SK-N-SH treated with all-trans-retinoic acid at 6 μM for 48 hours (cell line): Measurements from ENCODE around the gene SLC15A2.

Source experiments
- ATAC-seq: fragments of 200-7000 bp; cut with Tn5 transposase; 3 replicates; pipeline ENCODE4 v1.9.1; 2020; ENCODE audit warnings: mild to moderate bottlenecking, moderate library complexity
- ARNTL ChIP-seq: fragments of 450-650 bp; formaldehyde crosslinking; IDR thresholded peaks from 2 replicates; pipeline ENCODE4 v1.5.0; 2020; ENCODE audit warnings: low read depth, mild to moderate bottlenecking, moderate library complexity, borderline replicate concordance
- BACH2 ChIP-seq: fragments of 250-450 bp; sonication (Bioruptor Pico); IDR thresholded peaks from 2 replicates; pipeline ENCODE4 v1.9.0; 2021; ENCODE audit warnings: mild to moderate bottlenecking, borderline replicate concordance
- CSDC2 ChIP-seq: fragments of 250-450 bp; sonication (Bioruptor Pico); IDR thresholded peaks from 2 replicates; pipeline ENCODE4 v1.5.0; 2020; ENCODE audit warnings: mild to moderate bottlenecking, moderate library complexity
- CSRNP3 ChIP-seq: fragments of 250-450 bp; sonication (Bioruptor Pico); IDR thresholded peaks from 2 replicates; pipeline ENCODE4 v1.5.1; 2021; ENCODE audit warnings: mild to moderate bottlenecking, moderate library complexity
- ESRRG ChIP-seq: fragments of 250-450 bp; sonication (Bioruptor Pico); IDR thresholded peaks from 2 replicates; pipeline ENCODE4 v1.6.1; 2021; ENCODE audit warnings: mild to moderate bottlenecking
- GLIS3 ChIP-seq: fragments of 250-450 bp; sonication (Bioruptor Pico); IDR thresholded peaks from 2 replicates; pipeline ENCODE4 v1.5.0; 2020; ENCODE audit warnings: mild to moderate bottlenecking, moderate library complexity
- ISL1 ChIP-seq: fragments of 250-450 bp; sonication (Bioruptor Pico); IDR thresholded peaks from 2 replicates; pipeline ENCODE4 v2.1.2; 2022; ENCODE audit warnings: mild to moderate bottlenecking, moderate library complexity
- OSR1 ChIP-seq: fragments of 250-450 bp; sonication (Bioruptor Pico); IDR thresholded peaks from 2 replicates; pipeline ENCODE4 v1.8.0; 2022; ENCODE audit warnings: moderate library complexity, mild to moderate bottlenecking, inconsistent platforms
- PATZ1 ChIP-seq: fragments of 250-450 bp; sonication (Bioruptor Pico); IDR thresholded peaks from 2 replicates; pipeline ENCODE4 v1.8.0; 2020; ENCODE audit warnings: mild to moderate bottlenecking, moderate library complexity, borderline replicate concordance
- POU6F1 ChIP-seq: fragments of 250-450 bp; sonication (Bioruptor Pico); IDR thresholded peaks from 2 replicates; pipeline ENCODE4 v1.8.0; 2021; ENCODE audit warnings: low read depth, mild to moderate bottlenecking, moderate library complexity, borderline replicate concordance
- PPARA ChIP-seq: fragments of 250-450 bp; sonication (Bioruptor Pico); IDR thresholded peaks from 2 replicates; pipeline ENCODE4 v1.5.0; 2020; ENCODE audit warnings: mild to moderate bottlenecking, borderline replicate concordance
- RARB ChIP-seq: fragments of 250-450 bp; sonication (Bioruptor Pico); IDR thresholded peaks from 2 replicates; pipeline ENCODE4 v1.8.0; 2021; ENCODE audit warnings: mild to moderate bottlenecking, moderate library complexity
- SNAI2 ChIP-seq: fragments of 250-450 bp; sonication (Bioruptor Pico); IDR thresholded peaks from 2 replicates; pipeline ENCODE4 v1.5.0; 2020; ENCODE audit warnings: mild to moderate bottlenecking, moderate library complexity
- TOX ChIP-seq: fragments of 250-450 bp; sonication (Bioruptor Pico); IDR thresholded peaks from 2 replicates; pipeline ENCODE4 v1.8.0; 2021; ENCODE audit warnings: mild to moderate bottlenecking, moderate library complexity, borderline replicate concordance
- TSHZ2 ChIP-seq: fragments of 250-450 bp; sonication (Bioruptor Pico); IDR thresholded peaks from 2 replicates; pipeline ENCODE4 v1.5.0; 2020; ENCODE audit warnings: mild to moderate bottlenecking, moderate library complexity
- ZC3H10 ChIP-seq: fragments of 250-450 bp; sonication (Bioruptor Pico); IDR thresholded peaks from 2 replicates; pipeline ENCODE4 v1.5.1; 2021; ENCODE audit warnings: mild to moderate bottlenecking, moderate library complexity
- ZFP3 ChIP-seq: fragments of 250-450 bp; sonication (Bioruptor Pico); IDR thresholded peaks from 2 replicates; pipeline ENCODE4 v1.5.0; 2020; ENCODE audit warnings: mild to moderate bottlenecking, moderate library complexity
- ZNF565 ChIP-seq: fragments of 450-650 bp; formaldehyde crosslinking; conservative IDR thresholded peaks from 2 replicates; pipeline ENCODE4 v1.5.0; 2020; ENCODE audit warnings: low read depth, mild to moderate bottlenecking, moderate library complexity
- ZNF70 ChIP-seq: fragments of 450-650 bp; formaldehyde crosslinking; IDR thresholded peaks from 2 replicates; pipeline ENCODE4 v1.5.0; 2020; ENCODE audit warnings: mild to moderate bottlenecking, moderate library complexity
- ZNF8 ChIP-seq: fragments of 450-650 bp; formaldehyde crosslinking; IDR thresholded peaks from 2 replicates; pipeline ENCODE4 v1.5.0; 2020; ENCODE audit warnings: mild to moderate bottlenecking, moderate library complexity

The SLC15A2 gene

GRCh38 chr3:121961283-121961682 lies 67.1 kb downstream of the SLC15A2 start:
- TF ChIP-seq CSRNP3 (CRISPR knock-in tag) (no peak), OSR1 (CRISPR knock-in tag) (no peak), PATZ1 (CRISPR knock-in tag) (no peak), SNAI2 (CRISPR knock-in tag) (no peak)
- ATAC-seq, result no peak

- no peak for ATAC-seq
- TF ChIP-seq POU6F1 (no peak), BACH2 (CRISPR knock-in tag) (no peak), ISL1 (CRISPR knock-in tag) (no peak), ARNTL (CRISPR knock-in tag) (no peak), GLIS3 (CRISPR knock-in tag) (no peak), CSDC2 (CRISPR knock-in tag) (no peak)
Measured at GRCh38 chr3:121962443-121962842, 68.2 kb downstream of the SLC15A2 start.

- ATAC-seq, result no peak
- TF ChIP-seq PATZ1 (CRISPR knock-in tag) (no peak), ZNF70 (no peak), ZNF8 (CRISPR knock-in tag) (no peak), BACH2 (CRISPR knock-in tag) (no peak), OSR1 (CRISPR knock-in tag) (no peak), CSRNP3 (CRISPR knock-in tag) (no peak), ISL1 (CRISPR knock-in tag) (no peak), TSHZ2 (CRISPR knock-in tag) (no peak), ZC3H10 (CRISPR knock-in tag) (no peak), SNAI2 (CRISPR knock-in tag) (no peak)
Measured at GRCh38 chr3:121963608-121964007, 69.4 kb downstream of the SLC15A2 start.

- TF ChIP-seq PPARA (CRISPR knock-in tag), result no peak
- no peak for TF ChIP-seq ESRRG (CRISPR knock-in tag)
- no peak for TF ChIP-seq CSDC2 (CRISPR knock-in tag)
- no peak for TF ChIP-seq RARB (CRISPR knock-in tag)
- TF ChIP-seq TOX, result no peak
- TF ChIP-seq ZFP3 (CRISPR knock-in tag), result no peak
- no peak for TF ChIP-seq OSR1 (CRISPR knock-in tag)
- no peak for TF ChIP-seq ZNF565 (CRISPR knock-in tag)
- TF ChIP-seq ZC3H10 (CRISPR knock-in tag), result no peak
- no peak for ATAC-seq
Measured at GRCh38 chr3:121969631-121970030, 75.4 kb downstream of the SLC15A2 start.
